ENCODE measurements around the gene PALM. TPM values are rescaled to one million over a fixed set of nuclear protein-coding genes. Genes with fewer than 3 reads are reported as not detected.
"Not testable (repeated sequence)": the region's sequence is repeated elsewhere in the genome, so short reads cannot be mapped to it uniquely, and the experiment has no call there.

Gene PALM
- total and polyA plus RNA-seq, 7 experiments from 2014 or later, result 1.0 TPM; not detected in 6

DNA sequence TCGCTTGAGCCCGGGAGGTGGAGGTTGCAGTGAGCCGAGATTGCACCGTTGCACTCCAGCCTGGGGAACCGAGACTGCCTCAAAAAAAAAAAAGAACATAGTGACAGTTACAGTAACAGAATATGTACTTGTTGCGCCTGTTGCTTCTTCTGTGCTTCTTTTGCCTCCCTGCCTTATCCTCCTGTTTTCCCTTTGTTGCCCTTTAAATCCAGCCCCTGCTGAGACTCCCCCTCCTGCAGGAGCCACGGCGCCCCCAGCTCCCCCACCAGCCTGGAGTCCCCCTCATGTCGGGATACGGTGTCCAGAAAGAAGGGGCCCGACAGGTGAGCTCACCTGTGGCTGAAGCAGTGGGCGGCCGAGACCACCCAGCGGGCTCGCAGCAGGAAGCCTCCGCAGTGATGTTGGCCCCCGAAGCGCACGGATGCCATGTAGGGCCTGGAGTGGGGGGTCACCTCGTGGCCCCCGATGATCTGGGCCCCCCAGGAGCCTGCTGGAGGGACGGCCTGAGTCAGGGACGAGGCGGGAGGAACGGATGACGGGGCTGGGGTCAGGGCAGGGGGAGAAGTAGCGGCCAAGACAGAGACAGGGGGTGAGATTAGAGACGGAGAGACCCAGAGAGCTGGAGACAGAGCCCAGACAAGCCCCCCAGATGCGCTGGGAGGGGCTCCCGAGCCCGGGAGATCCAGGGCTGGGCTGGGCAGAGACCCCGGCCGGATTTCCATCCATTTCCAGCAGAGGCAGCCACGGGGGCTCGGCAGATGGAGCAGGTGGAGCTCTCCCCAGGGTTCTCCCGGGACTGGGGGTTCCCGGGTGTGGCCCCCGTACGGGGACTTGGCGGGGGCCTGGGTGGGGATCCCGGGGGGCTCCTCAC is 14.0 kb upstream of the PALM start:
- Histone ChIP-seq H3K9me3 (ENCODE audit: control insufficient read depth in 2 of 3, low read length in 3 of 3) (no peaks in the 10 kb centered on the region), H3K27ac (ENCODE audit: low read depth, low read length) (no peak overlapping the region), H3K27me3 (ENCODE audit: control insufficient read depth in 2 of 2, insufficient read depth in 2 of 2, low read length in 2 of 2) (peaks cover 0 to 2% of the 10 kb centered on the region in 2 donors), H3K4me3 (ENCODE audit: low read length) (no peak overlapping the region), H3K4me1 (ENCODE audit: control insufficient read depth in 2 of 2, insufficient read depth in 2 of 2, low read length in 2 of 2) (no peaks in the 10 kb centered on the region), H3K36me3 (ENCODE audit: control insufficient read depth in 2 of 3, insufficient read depth in 3 of 3, low read length in 3 of 3) (no peaks in the 10 kb centered on the region)
- intact Hi-C loops (cut with micrococcal nuclease), result no loop called here
- peak; percentile 12 for ATAC-seq
- DNase-seq, result no peak
- no peaks in the 10 kb centered on the region for H3K36me3 Mint-ChIP-seq
- H3K4me3 Mint-ChIP-seq, result peak overlapping the region in 3 of 10 donors; percentile 16 to 63 (median 45)
- POLR2A ChIA-PET, result no interaction called here
- H3K4me1 Mint-ChIP-seq, result peaks cover 0 to 3% (median 0%) of the 10 kb centered on the region in 7 donors
- no peak overlapping the region for H3K27ac Mint-ChIP-seq
- CTCF ChIA-PET, result interaction anchor here (1.2 kb wide), 1 partner anchor 16 kb away, joined by 3 read pairs; no protein-coding TSS in a partner anchor
- H3K9me3 Mint-ChIP-seq, result no peaks in the 10 kb centered on the region
- peaks cover 0 to 24% (median 15%) of the 10 kb centered on the region in 5 donors for H3K27me3 Mint-ChIP-seq

DNA sequence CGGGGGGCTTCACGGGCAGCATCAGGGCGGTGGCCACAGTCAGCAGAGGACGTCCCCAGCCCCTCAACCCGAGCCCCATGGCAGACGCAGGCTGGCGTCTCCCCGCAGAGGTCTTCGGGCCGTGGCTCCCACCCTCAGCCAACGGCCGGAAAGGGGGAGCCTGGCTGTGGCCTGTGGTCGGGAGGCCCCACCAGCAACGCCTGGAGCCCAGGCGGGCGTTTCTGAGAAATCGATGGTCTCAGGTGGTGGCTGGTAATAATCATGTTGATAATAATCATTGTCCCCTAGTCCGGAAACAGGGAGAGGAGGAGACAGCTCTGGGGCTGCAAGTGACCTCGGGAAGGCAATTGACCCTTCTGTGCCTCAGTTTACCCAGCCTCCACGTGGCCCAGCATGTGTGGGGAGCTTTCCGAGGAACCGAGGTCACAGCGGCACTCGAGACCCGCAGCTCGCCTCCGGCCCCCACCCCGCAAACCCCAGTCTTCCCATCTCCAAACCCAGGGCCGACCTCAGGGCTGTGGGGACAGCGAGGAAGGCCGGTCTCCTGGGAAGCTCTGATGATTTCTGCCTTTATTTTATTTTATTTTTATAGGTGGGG is 13.3 kb upstream of the PALM start, which contains the start of gene PRSS57:
Gene PRSS57 (minus strand): TSS at position 101 of the 598 bp plus-strand sequence. CDS start 22 bp downstream, at position 79.
- H3K9me3 ChIP-seq (ENCODE audit: control insufficient read depth in 2 of 3, low read length in 3 of 3), result no peaks in the 10 kb centered on the region
- peaks cover 0 to 2% of the 10 kb centered on the region in 2 donors for H3K27me3 ChIP-seq (ENCODE audit: control insufficient read depth in 2 of 2, insufficient read depth in 2 of 2, low read length in 2 of 2)
- ChIA-PET POLR2A (no interaction called here), CTCF (interaction anchor here (1.2 kb wide), 1 partner anchor 16 kb away, joined by 3 read pairs; no protein-coding TSS in a partner anchor)
- no peaks in the 10 kb centered on the region for H3K4me1 ChIP-seq (ENCODE audit: control insufficient read depth in 2 of 2, insufficient read depth in 2 of 2, low read length in 2 of 2)
- DNase-seq (no peak), ATAC-seq (peak; percentile 10)
- H3K27ac ChIP-seq (ENCODE audit: low read depth, low read length), result no peak within 1 kb of the TSS
- peaks cover 0 to 24% (median 15%) of the 10 kb centered on the region in 5 donors for H3K27me3 Mint-ChIP-seq
- H3K9me3 Mint-ChIP-seq, result no peaks in the 10 kb centered on the region
- no peak within 1 kb of the TSS for H3K27ac Mint-ChIP-seq
- no peak within 1 kb of the TSS for H3K4me3 ChIP-seq (ENCODE audit: low read length)
- H3K36me3 Mint-ChIP-seq, result no peaks in the 10 kb centered on the region
- H3K4me1 Mint-ChIP-seq, result peaks cover 0 to 1% (median 0%) of the 10 kb centered on the region in 7 donors
- H3K4me3 Mint-ChIP-seq, result peak within 1 kb of the TSS in 3 of 10 donors; percentile 16 to 63 (median 45)
- no peaks in the 10 kb centered on the region for H3K36me3 ChIP-seq (ENCODE audit: control insufficient read depth in 2 of 3, insufficient read depth in 3 of 3, low read length in 3 of 3)
- intact Hi-C loops (cut with micrococcal nuclease), result no loop called here

DNA sequence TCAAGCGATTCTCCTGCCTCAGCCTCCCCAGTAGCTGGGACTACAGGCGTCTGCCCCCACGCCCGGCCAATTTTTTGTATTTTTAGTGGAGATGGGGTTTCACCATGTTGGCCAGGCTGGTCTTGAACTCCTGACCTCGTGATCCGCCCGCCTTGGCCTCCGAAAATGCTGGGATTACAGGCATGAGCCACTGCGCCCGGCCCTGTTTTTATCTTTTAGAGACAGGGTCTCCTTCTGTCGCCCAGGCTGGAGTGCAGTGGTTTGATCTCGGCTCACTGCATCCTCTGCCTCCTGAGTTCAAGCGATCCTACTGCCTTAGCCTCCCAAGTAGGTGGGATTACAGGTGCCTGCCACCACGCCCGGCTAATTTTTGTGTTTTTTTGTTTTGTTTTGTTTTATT is 10.2 kb upstream of the PALM start:
- H3K4me1 ChIP-seq (ENCODE audit: control insufficient read depth in 2 of 2, insufficient read depth in 2 of 2, low read length in 2 of 2); intact Hi-C loops (cut with micrococcal nuclease); POLR2A ChIA-PET; H3K9me3 ChIP-seq (ENCODE audit: control insufficient read depth in 2 of 3, low read length in 3 of 3); H3K27ac ChIP-seq (ENCODE audit: low read depth, low read length); ATAC-seq; H3K4me3 ChIP-seq (ENCODE audit: low read length); H3K27ac Mint-ChIP-seq; H3K36me3 Mint-ChIP-seq; H3K4me3 Mint-ChIP-seq; H3K36me3 ChIP-seq (ENCODE audit: control insufficient read depth in 2 of 3, insufficient read depth in 3 of 3, low read length in 3 of 3); H3K27me3 ChIP-seq (ENCODE audit: control insufficient read depth in 2 of 2, insufficient read depth in 2 of 2, low read length in 2 of 2); H3K9me3 Mint-ChIP-seq: not testable (repeated sequence)
- H3K4me1 Mint-ChIP-seq, result peaks cover 0 to 12% (median 9%) of the 10 kb centered on the region in 7 donors
- CTCF ChIA-PET, result interaction anchor here (0.8 kb wide), 1 partner anchor 13 kb away, joined by 4 read pairs; no protein-coding TSS in a partner anchor
- peak in 1 of 9 donors; percentile 5 for DNase-seq
- H3K27me3 Mint-ChIP-seq, result peaks cover 0 to 36% (median 23%) of the 10 kb centered on the region in 5 donors

DNA sequence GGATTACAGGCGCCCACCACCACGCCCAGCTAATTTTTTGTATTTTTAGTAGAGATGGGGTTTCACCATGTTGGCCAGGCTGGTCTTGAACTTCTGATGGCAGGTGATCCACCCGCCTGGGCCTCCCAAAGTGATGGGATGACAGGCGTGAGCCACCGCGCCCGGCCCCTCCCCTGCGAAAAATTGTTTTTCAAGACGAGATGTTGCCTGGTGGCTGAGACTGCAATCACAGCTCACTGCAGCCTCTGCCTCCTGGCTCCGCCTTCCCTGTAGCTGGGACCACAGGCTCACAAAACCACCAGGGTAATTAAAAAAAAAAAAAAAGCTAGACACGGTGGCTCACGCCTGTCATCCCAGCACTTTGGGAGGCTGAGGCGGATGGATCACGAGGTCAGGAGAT is 8.8 kb upstream of the PALM start:
- POLR2A ChIA-PET; H3K4me3 Mint-ChIP-seq; H3K27ac ChIP-seq (ENCODE audit: low read depth, low read length); H3K27me3 ChIP-seq (ENCODE audit: control insufficient read depth in 2 of 2, insufficient read depth in 2 of 2, low read length in 2 of 2); ATAC-seq; H3K4me3 ChIP-seq (ENCODE audit: low read length); H3K36me3 Mint-ChIP-seq; intact Hi-C loops (cut with micrococcal nuclease); H3K9me3 Mint-ChIP-seq; H3K27ac Mint-ChIP-seq; CTCF ChIA-PET; DNase-seq; H3K36me3 ChIP-seq (ENCODE audit: control insufficient read depth in 2 of 3, insufficient read depth in 3 of 3, low read length in 3 of 3); H3K9me3 ChIP-seq (ENCODE audit: control insufficient read depth in 2 of 3, low read length in 3 of 3); H3K4me1 ChIP-seq (ENCODE audit: control insufficient read depth in 2 of 2, insufficient read depth in 2 of 2, low read length in 2 of 2): not testable (repeated sequence)
- Mint-ChIP-seq H3K4me1 (peaks cover 0 to 16% (median 11%) of the 10 kb centered on the region in 7 donors), H3K27me3 (peaks cover 0 to 33% (median 23%) of the 10 kb centered on the region in 5 donors)

DNA sequence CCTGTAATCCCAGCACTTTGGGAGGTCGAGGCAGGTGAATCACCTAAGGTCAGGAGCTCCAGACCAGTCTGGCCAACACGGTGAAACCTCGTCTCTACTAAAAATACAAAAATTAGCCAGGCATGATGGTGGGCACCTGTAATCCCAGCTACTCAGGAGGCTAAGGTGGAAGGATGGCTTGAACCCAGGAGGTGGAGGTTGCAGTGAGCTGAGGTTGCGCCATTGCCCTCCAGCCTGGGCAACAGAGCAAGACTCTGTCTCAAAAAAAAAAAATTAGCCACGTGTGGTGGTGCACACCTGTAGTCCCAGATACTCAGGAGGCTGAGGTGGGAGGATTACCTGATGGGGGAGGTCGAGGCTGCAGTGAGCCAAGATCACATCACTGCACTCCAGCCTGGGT is 5.9 kb upstream of the PALM start:
- H3K9me3 Mint-ChIP-seq; H3K36me3 Mint-ChIP-seq; ATAC-seq; H3K27ac ChIP-seq (ENCODE audit: low read depth, low read length); H3K4me1 ChIP-seq (ENCODE audit: control insufficient read depth in 2 of 2, insufficient read depth in 2 of 2, low read length in 2 of 2); H3K36me3 ChIP-seq (ENCODE audit: control insufficient read depth in 2 of 3, insufficient read depth in 3 of 3, low read length in 3 of 3); CTCF ChIA-PET; H3K9me3 ChIP-seq (ENCODE audit: control insufficient read depth in 2 of 3, low read length in 3 of 3); H3K4me3 ChIP-seq (ENCODE audit: low read length); DNase-seq; H3K27me3 ChIP-seq (ENCODE audit: control insufficient read depth in 2 of 2, insufficient read depth in 2 of 2, low read length in 2 of 2); POLR2A ChIA-PET: not testable (repeated sequence)
- Mint-ChIP-seq H3K27me3 (peaks cover 4 to 24% (median 9%) of the 10 kb centered on the region in 5 donors), H3K27ac (peak overlapping the region in 1 of 9 donors; percentile 13), H3K4me1 (peaks cover 0 to 19% (median 11%) of the 10 kb centered on the region in 7 donors), H3K4me3 (peak overlapping the region in 8 of 10 donors; percentile 3 to 79 (median 43))
- intact Hi-C loops (cut with micrococcal nuclease), result loop anchor here in 1 of 2 donors (1.0 kb wide), 1 partner anchor 23 kb away; no protein-coding TSS in a partner anchor

DNA sequence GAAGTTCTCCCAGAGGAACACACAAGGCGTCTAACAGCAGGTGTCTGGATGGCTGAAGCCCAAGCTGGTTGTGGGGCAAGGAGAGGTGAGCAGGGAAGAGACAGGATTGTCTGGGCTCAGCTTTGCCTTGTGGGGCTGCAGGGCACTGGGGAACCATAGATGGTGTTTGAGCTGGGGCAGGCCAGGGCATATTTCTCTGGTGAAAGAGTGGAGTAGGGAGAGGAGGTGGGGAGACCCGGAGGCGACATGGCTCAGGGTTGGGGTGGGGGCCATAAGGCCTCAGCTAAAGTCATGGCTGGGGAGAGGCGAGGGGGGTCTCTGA is 5.4 kb upstream of the PALM start:
- peaks cover 0 to 3% (median 0%) of the 10 kb centered on the region in 5 donors for H3K36me3 Mint-ChIP-seq
- intact Hi-C loops (cut with micrococcal nuclease), result loop anchor here in 1 of 2 donors (1.0 kb wide), 1 partner anchor 23 kb away; no protein-coding TSS in a partner anchor
- ATAC-seq (no peak), DNase-seq (no peak)
- Histone ChIP-seq H3K4me3 (ENCODE audit: low read length) (no peak overlapping the region), H3K9me3 (ENCODE audit: control insufficient read depth in 2 of 3, low read length in 3 of 3) (peaks cover 0 to 3% (median 0%) of the 10 kb centered on the region in 3 experiments), H3K36me3 (ENCODE audit: control insufficient read depth in 2 of 3, insufficient read depth in 3 of 3, low read length in 3 of 3) (no peaks in the 10 kb centered on the region), H3K27me3 (ENCODE audit: control insufficient read depth in 2 of 2, insufficient read depth in 2 of 2, low read length in 2 of 2) (peaks cover 0 to 5% of the 10 kb centered on the region in 2 donors), H3K4me1 (ENCODE audit: control insufficient read depth in 2 of 2, insufficient read depth in 2 of 2, low read length in 2 of 2) (peaks cover 0 to 6% of the 10 kb centered on the region in 2 donors), H3K27ac (ENCODE audit: low read depth, low read length) (no peak overlapping the region)
- peak overlapping the region in 7 of 10 donors; percentile 5 to 79 (median 42) for H3K4me3 Mint-ChIP-seq
- H3K9me3 Mint-ChIP-seq, result peaks cover 0 to 5% (median 0%) of the 10 kb centered on the region in 11 donors
- H3K27ac Mint-ChIP-seq, result peak overlapping the region in 4 of 9 donors; percentile 3 to 78 (median 30)
- ChIA-PET CTCF (no interaction called here), POLR2A (no interaction called here)
- peaks cover 7 to 27% (median 9%) of the 10 kb centered on the region in 5 donors for H3K27me3 Mint-ChIP-seq
- peaks cover 0 to 20% (median 12%) of the 10 kb centered on the region in 7 donors for H3K4me1 Mint-ChIP-seq

All from naive thymus-derived CD4-positive, alpha-beta T cell (primary cell).